RCC 7860 (cell line): ENCODE measurements around the gene SNX20.

Experiments used
- DNase-seq: peaks from one replicate; pipeline ENCODE4 v3.0.0-alpha.2; 2015; ENCODE audit warnings: low spot score
- FAIRE-seq: peaks from 2 replicates; lab custom pipeline; 2012; peaks lifted over from hg19 to GRCh38; lab: Jason Lieb, UNC

The SNX20 gene

GRCh38 chr16:50705436-50706110 lies 24.5 kb upstream of the SNX20 start:
- FAIRE-seq (no peak), DNase-seq (no peak)

- DNase-seq: no peak
- FAIRE-seq: no peak
These were observed 23.1 kb upstream of the SNX20 start for GRCh38 chr16:50704245-50704644.

- no peak for FAIRE-seq
These were observed 21.6 kb upstream of the SNX20 start for GRCh38 chr16:50702725-50703124.

GRCh38 chr16:50699326-50700159 lies 18.4 kb upstream of the SNX20 start:
- no peak for FAIRE-seq

More at GRCh38 chr16:50702725-50703124, 21.6 kb upstream of the SNX20 start:
- DNase-seq: no peak

GRCh38 chr16:50697881-50698767 lies 17.0 kb upstream of the SNX20 start:
- FAIRE-seq: no peak
- DNase-seq: no peak

More at GRCh38 chr16:50699326-50700159, 18.4 kb upstream of the SNX20 start:
- DNase-seq: no peak

- FAIRE-seq: no peak
These were observed 16.3 kb upstream of the SNX20 start for GRCh38 chr16:50697421-50697715.

GRCh38 chr16:50696575-50697420 lies 15.7 kb upstream of the SNX20 start:
- DNase-seq (peak; percentile 37), FAIRE-seq (no peak)

More at GRCh38 chr16:50697421-50697715, 16.3 kb upstream of the SNX20 start:
- DNase-seq: no peak

- DNase-seq: no peak
- no peak for FAIRE-seq
These were observed 15.0 kb upstream of the SNX20 start for GRCh38 chr16:50696126-50696525.

- FAIRE-seq: no peak
- DNase-seq: no peak
These were observed 14.2 kb upstream of the SNX20 start for GRCh38 chr16:50695017-50696000.

- DNase-seq: no peak
- FAIRE-seq: no peak
These were observed 13.1 kb upstream of the SNX20 start for GRCh38 chr16:50694206-50694605.

- FAIRE-seq: no peak
- no peak for DNase-seq
These were observed 12.1 kb upstream of the SNX20 start, which contains the start of gene NOD2 for GRCh38 chr16:50692999-50693781. NOD2 (plus strand) TSS chr16:50693606; CDS start chr16:50699496, 5,890 bp downstream.

- FAIRE-seq (no peak), DNase-seq (no peak)
These were observed 11.5 kb upstream of the SNX20 start for GRCh38 chr16:50692644-50692998.

- FAIRE-seq: no peak
- DNase-seq: no peak
These were observed 9.1 kb upstream of the SNX20 start for GRCh38 chr16:50690177-50690576.

- FAIRE-seq: no peak
- DNase-seq: no peak
These were observed 7.8 kb upstream of the SNX20 start for GRCh38 chr16:50688867-50689266.

- no peak for DNase-seq
- no peak for FAIRE-seq
These were observed 7.0 kb upstream of the SNX20 start for GRCh38 chr16:50688083-50688482.

- DNase-seq (no peak), FAIRE-seq (no peak)
These were observed 4.5 kb upstream of the SNX20 start for GRCh38 chr16:50685462-50686063.

- FAIRE-seq: no peak
- DNase-seq: no peak
These were observed 3.8 kb upstream of the SNX20 start for GRCh38 chr16:50684823-50685461.
